SK-N-SH treated with all-trans-retinoic acid at 6 μM for 48 hours (cell line): ENCODE results near the gene S100PBP.
A peak's percentile ranks its signal among the peaks of the same experiment; 100 is the strongest.

ENCODE experiments used
- ATAC-seq: fragments of 200-7000 bp; cut with Tn5 transposase; 3 replicates; pipeline ENCODE4 v1.9.1; 2020; ENCODE audit warnings: mild to moderate bottlenecking, moderate library complexity
- ARNTL ChIP-seq: fragments of 450-650 bp; formaldehyde crosslinking; IDR thresholded peaks from 2 replicates; pipeline ENCODE4 v1.5.0; 2020; ENCODE audit warnings: low read depth, mild to moderate bottlenecking, moderate library complexity, borderline replicate concordance
- BACH2 ChIP-seq: fragments of 250-450 bp; sonication (Bioruptor Pico); IDR thresholded peaks from 2 replicates; pipeline ENCODE4 v1.9.0; 2021; ENCODE audit warnings: mild to moderate bottlenecking, borderline replicate concordance
- CREB5 ChIP-seq: fragments of 250-450 bp; sonication (Bioruptor Pico); IDR thresholded peaks from 2 replicates; pipeline ENCODE4 v1.5.1; 2020; ENCODE audit warnings: low read depth, mild to moderate bottlenecking, moderate library complexity
- CSDC2 ChIP-seq: fragments of 250-450 bp; sonication (Bioruptor Pico); IDR thresholded peaks from 2 replicates; pipeline ENCODE4 v1.5.0; 2020; ENCODE audit warnings: mild to moderate bottlenecking, moderate library complexity
- CSRNP3 ChIP-seq: fragments of 250-450 bp; sonication (Bioruptor Pico); IDR thresholded peaks from 2 replicates; pipeline ENCODE4 v1.5.1; 2021; ENCODE audit warnings: mild to moderate bottlenecking, moderate library complexity
- ESRRG ChIP-seq: fragments of 250-450 bp; sonication (Bioruptor Pico); IDR thresholded peaks from 2 replicates; pipeline ENCODE4 v1.6.1; 2021; ENCODE audit warnings: mild to moderate bottlenecking
- GLIS3 ChIP-seq: fragments of 250-450 bp; sonication (Bioruptor Pico); IDR thresholded peaks from 2 replicates; pipeline ENCODE4 v1.5.0; 2020; ENCODE audit warnings: mild to moderate bottlenecking, moderate library complexity
- ISL1 ChIP-seq: fragments of 250-450 bp; sonication (Bioruptor Pico); IDR thresholded peaks from 2 replicates; pipeline ENCODE4 v2.1.2; 2022; ENCODE audit warnings: mild to moderate bottlenecking, moderate library complexity
- OSR1 ChIP-seq: fragments of 250-450 bp; sonication (Bioruptor Pico); IDR thresholded peaks from 2 replicates; pipeline ENCODE4 v1.8.0; 2022; ENCODE audit warnings: moderate library complexity, mild to moderate bottlenecking, inconsistent platforms
- PATZ1 ChIP-seq: fragments of 250-450 bp; sonication (Bioruptor Pico); IDR thresholded peaks from 2 replicates; pipeline ENCODE4 v1.8.0; 2020; ENCODE audit warnings: mild to moderate bottlenecking, moderate library complexity, borderline replicate concordance
- POU6F1 ChIP-seq: fragments of 250-450 bp; sonication (Bioruptor Pico); IDR thresholded peaks from 2 replicates; pipeline ENCODE4 v1.8.0; 2021; ENCODE audit warnings: low read depth, mild to moderate bottlenecking, moderate library complexity, borderline replicate concordance
- PPARA ChIP-seq: fragments of 250-450 bp; sonication (Bioruptor Pico); IDR thresholded peaks from 2 replicates; pipeline ENCODE4 v1.5.0; 2020; ENCODE audit warnings: mild to moderate bottlenecking, borderline replicate concordance
- SNAI2 ChIP-seq: fragments of 250-450 bp; sonication (Bioruptor Pico); IDR thresholded peaks from 2 replicates; pipeline ENCODE4 v1.5.0; 2020; ENCODE audit warnings: mild to moderate bottlenecking, moderate library complexity
- TCF4 ChIP-seq: fragments of 250-450 bp; sonication (Bioruptor Pico); IDR thresholded peaks from 2 replicates; pipeline ENCODE4 v1.8.0; 2021; ENCODE audit warnings: mild to moderate bottlenecking, moderate library complexity, borderline replicate concordance
- TOX ChIP-seq: fragments of 250-450 bp; sonication (Bioruptor Pico); IDR thresholded peaks from 2 replicates; pipeline ENCODE4 v1.8.0; 2021; ENCODE audit warnings: mild to moderate bottlenecking, moderate library complexity, borderline replicate concordance
- TSHZ2 ChIP-seq: fragments of 250-450 bp; sonication (Bioruptor Pico); IDR thresholded peaks from 2 replicates; pipeline ENCODE4 v1.5.0; 2020; ENCODE audit warnings: mild to moderate bottlenecking, moderate library complexity
- ZC3H10 ChIP-seq: fragments of 250-450 bp; sonication (Bioruptor Pico); IDR thresholded peaks from 2 replicates; pipeline ENCODE4 v1.5.1; 2021; ENCODE audit warnings: mild to moderate bottlenecking, moderate library complexity
- ZFP3 ChIP-seq: fragments of 250-450 bp; sonication (Bioruptor Pico); IDR thresholded peaks from 2 replicates; pipeline ENCODE4 v1.5.0; 2020; ENCODE audit warnings: mild to moderate bottlenecking, moderate library complexity
- ZFP30 ChIP-seq: fragments of 450-650 bp; formaldehyde crosslinking; IDR thresholded peaks from 2 replicates; pipeline ENCODE4 v1.5.0; 2022; ENCODE audit warnings: mild to moderate bottlenecking, moderate library complexity
- ZNF565 ChIP-seq: fragments of 450-650 bp; formaldehyde crosslinking; conservative IDR thresholded peaks from 2 replicates; pipeline ENCODE4 v1.5.0; 2020; ENCODE audit warnings: low read depth, mild to moderate bottlenecking, moderate library complexity
- ZNF8 ChIP-seq: fragments of 450-650 bp; formaldehyde crosslinking; IDR thresholded peaks from 2 replicates; pipeline ENCODE4 v1.5.0; 2020; ENCODE audit warnings: mild to moderate bottlenecking, moderate library complexity

The S100PBP gene

GRCh38 chr1:32898958-32899357, 81.5 kb downstream of the S100PBP start (continued):
- TF ChIP-seq TSHZ2: no peak

GRCh38 chr1:32899586-32900296, 82.3 kb downstream of the S100PBP start:
- TF ChIP-seq ZC3H10: no peak
- no peak for TF ChIP-seq TCF4 (CRISPR knock-in tag)
- TF ChIP-seq PATZ1: no peak
- TF ChIP-seq ESRRG (CRISPR knock-in tag): no peak
- TF ChIP-seq CREB5 (CRISPR knock-in tag): no peak
- no peak for TF ChIP-seq ZFP3 (CRISPR knock-in tag)
- TF ChIP-seq BACH2: no peak
- no peak for TF ChIP-seq ARNTL
- TF ChIP-seq GLIS3: no peak
- TF ChIP-seq ISL1 (CRISPR knock-in tag): no peak
- no peak for TF ChIP-seq TOX
- TF ChIP-seq ZNF8 (CRISPR knock-in tag): no peak
- TF ChIP-seq CSDC2 (CRISPR knock-in tag): no peak
- TF ChIP-seq TSHZ2: no peak
- TF ChIP-seq ZNF565: no peak
- TF ChIP-seq POU6F1: no peak
- no peak for TF ChIP-seq OSR1 (CRISPR knock-in tag)
- TF ChIP-seq PPARA (CRISPR knock-in tag): no peak
- no peak for TF ChIP-seq SNAI2 (CRISPR knock-in tag)
- TF ChIP-seq ZFP30 (CRISPR knock-in tag): no peak
- peak; percentile 61 for ATAC-seq

- peak; percentile 55 for ATAC-seq
- no peak for TF ChIP-seq ZC3H10
- TF ChIP-seq BACH2: no peak
- no peak for TF ChIP-seq ESRRG (CRISPR knock-in tag)
- no peak for TF ChIP-seq CSRNP3
- no peak for TF ChIP-seq ZFP30 (CRISPR knock-in tag)
- TF ChIP-seq TSHZ2: no peak
- no peak for TF ChIP-seq OSR1 (CRISPR knock-in tag)
- no peak for TF ChIP-seq ZNF8 (CRISPR knock-in tag)
- TF ChIP-seq POU6F1: no peak
Measured at GRCh38 chr1:32900371-32900955, 83.0 kb downstream of the S100PBP start.
